Mesenchymal stem cell (in vitro differentiated cells and primary cell): ENCODE data around the gene NPAS2.

Source experiments
- DNase-seq: peaks from one replicate; pipeline ENCODE4 v3.0.0-alpha.2; 2013
- H2AFZ ChIP-seq: one replicate; pipeline ENCODE4 v1.6.1; 2013; ENCODE audit warnings: low read depth, mild to moderate bottlenecking, control low read depth, inconsistent platforms, low read length, moderate library complexity
- H2AK5ac ChIP-seq: 2 replicates; pipeline ENCODE4 v1.6.1; 2013; ENCODE audit warnings: low read length, moderate library complexity, mild to moderate bottlenecking, inconsistent platforms; ENCODE audit not compliant: severe bottlenecking
- H2BK120ac ChIP-seq: one replicate; pipeline ENCODE4 v1.6.1; 2013; ENCODE audit warnings: low read depth, mild to moderate bottlenecking, inconsistent platforms, low read length, moderate library complexity
- H2BK12ac ChIP-seq, 2 experiments: one replicate each; pipeline ENCODE4 v1.6.1; 2013; ENCODE audit warnings: inconsistent platforms in 2 of 2, low read length in 2 of 2, mild to moderate bottlenecking in 2 of 2, moderate library complexity in 2 of 2, control low read depth in 1 of 2
- H2BK15ac ChIP-seq: one replicate; pipeline ENCODE4 v1.6.1; 2013; ENCODE audit warnings: mild to moderate bottlenecking, low read depth, inconsistent platforms; ENCODE audit not compliant: poor library complexity, severe bottlenecking
- H2BK5ac ChIP-seq: 2 replicates; pipeline ENCODE4 v1.6.1; 2013; ENCODE audit warnings: low read depth, mild to moderate bottlenecking, low read length, control low read depth, inconsistent platforms; ENCODE audit not compliant: poor library complexity, severe bottlenecking
- H3K14ac ChIP-seq, 2 experiments: one replicate each; pipeline ENCODE4 v1.6.1; 2013; ENCODE audit warnings: inconsistent platforms in 2 of 2, low read length in 2 of 2, control low read depth in 1 of 2, mild to moderate bottlenecking in 1 of 2, moderate library complexity in 1 of 2
- H3K18ac ChIP-seq, 2 experiments: one replicate each; pipeline ENCODE4 v1.6.1; 2013; ENCODE audit warnings: inconsistent platforms in 2 of 2, low read length in 2 of 2, control low read depth in 1 of 2, low read depth in 1 of 2, mild to moderate bottlenecking in 1 of 2
- H3K23ac ChIP-seq, 2 experiments: one replicate each; pipeline ENCODE4 v1.6.1; 2013; ENCODE audit warnings: inconsistent platforms in 2 of 2, low read length in 2 of 2, mild to moderate bottlenecking in 2 of 2, moderate library complexity in 2 of 2, control low read depth in 1 of 2
- H3K27ac ChIP-seq: 2 replicates; pipeline ENCODE4 v1.5.1; 2013; ENCODE audit warnings: mild to moderate bottlenecking, moderate library complexity, low read length, control low read depth, inconsistent platforms; ENCODE audit not compliant: poor library complexity, severe bottlenecking
- H3K27me3 ChIP-seq, 2 experiments: 2 replicates each; pipeline versions ENCODE4 v1.6.1 to v1.7.0; 2013; ENCODE audit warnings: low read length in 2 of 2, mild to moderate bottlenecking in 2 of 2, moderate library complexity in 2 of 2, control low read depth in 1 of 2, inconsistent platforms in 1 of 2; ENCODE audit not compliant: control insufficient read depth in 1 of 2, insufficient read depth in 1 of 2
- H3K36me3 ChIP-seq, 2 experiments: 2 replicates each; pipeline versions ENCODE4 v1.6.1 to v1.7.0; 2013; ENCODE audit warnings: low read length in 2 of 2, control low read depth in 1 of 2, inconsistent platforms in 1 of 2, low read depth in 1 of 2, mild to moderate bottlenecking in 1 of 2; ENCODE audit not compliant: insufficient read depth in 2 of 2, control insufficient read depth in 1 of 2
- H3K4ac ChIP-seq, 2 experiments: one replicate each; pipeline ENCODE4 v1.6.1; 2013; ENCODE audit warnings: inconsistent platforms in 2 of 2, low read length in 2 of 2, mild to moderate bottlenecking in 2 of 2, moderate library complexity in 2 of 2, control low read depth in 1 of 2, low read depth in 1 of 2
- H3K4me1 ChIP-seq: 2 replicates; pipeline ENCODE4 v1.6.1; 2013; ENCODE audit warnings: low read depth, low read length, control low read depth; ENCODE audit not compliant: control insufficient read depth, insufficient read depth
- H3K4me2 ChIP-seq: 2 replicates; pipeline ENCODE4 v1.6.1; 2013; ENCODE audit warnings: low read length, mild to moderate bottlenecking, inconsistent platforms; ENCODE audit not compliant: poor library complexity, severe bottlenecking
- H3K4me3 ChIP-seq, 2 experiments: 2 replicates each; pipeline versions ENCODE4 v1.5.1 to v1.7.0; 2013; ENCODE audit warnings: low read length in 2 of 2, mild to moderate bottlenecking in 2 of 2, control low read depth in 1 of 2, low read depth in 1 of 2; ENCODE audit not compliant: insufficient read depth in 1 of 2
- H3K79me1 ChIP-seq: replicated peaks from 2 replicates; pipeline ENCODE4 v1.6.1; 2013; ENCODE audit warnings: mild to moderate bottlenecking, control low read depth, low read length, inconsistent platforms; ENCODE audit not compliant: poor library complexity, severe bottlenecking
- H3K9ac ChIP-seq: 2 replicates; pipeline ENCODE4 v1.7.0; 2013; ENCODE audit warnings: mild to moderate bottlenecking, low read length, moderate library complexity
- H3K9me3 ChIP-seq: 2 replicates; pipeline ENCODE4 v1.7.0; 2013; ENCODE audit warnings: mild to moderate bottlenecking, low read length; ENCODE audit not compliant: control insufficient read depth
- H4K8ac ChIP-seq: one replicate; pipeline ENCODE4 v1.6.1; 2013; ENCODE audit warnings: inconsistent platforms, mild to moderate bottlenecking, low read length, moderate library complexity
- H4K91ac ChIP-seq: one replicate; pipeline ENCODE4 v1.6.1; 2013; ENCODE audit warnings: mild to moderate bottlenecking, low read length, inconsistent platforms
- WGBS: methylation state at CpG from one replicate; pipeline ENCODE4 v1.1.7; 2013; ENCODE audit warnings: mixed read lengths; 5-methylcytosine and 5-hydroxymethylcytosine counted together

NPAS2 gene

DNA sequence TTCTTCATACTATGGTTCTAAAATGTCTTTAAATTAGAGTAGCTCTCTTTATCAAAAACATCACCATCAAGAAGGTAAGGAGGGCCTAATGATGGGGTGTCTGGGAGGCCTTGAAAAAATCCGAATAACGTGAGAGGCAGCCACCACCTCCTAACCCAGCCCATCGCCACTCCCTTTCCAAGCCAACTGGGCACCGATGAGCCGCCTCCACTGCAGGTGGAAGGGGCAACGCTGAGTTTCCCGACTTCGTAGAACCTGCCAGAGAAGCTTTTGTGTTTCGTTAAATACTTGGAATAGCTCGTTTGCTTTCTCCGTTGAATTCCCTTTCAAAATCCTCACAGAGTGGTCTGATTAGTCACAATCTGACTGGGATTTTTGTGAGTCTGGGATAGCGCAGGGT is 160.1 kb downstream of the NPAS2 start:
- Histone ChIP-seq H3K18ac (no peak overlapping the region), H2BK120ac (no peak overlapping the region), H3K4me3 (no peak overlapping the region), H3K4me1 (peaks cover 20% of the 10 kb centered on the region), H2AFZ (no peak overlapping the region), H2BK12ac (no peak overlapping the region), H4K8ac (no peak overlapping the region), H3K4me2 (no peak overlapping the region), H2AK5ac (no peak overlapping the region), H3K36me3 (peaks cover 2 to 42% of the 10 kb centered on the region in 2 experiments), H3K9ac (no peak overlapping the region), H3K23ac (no peak overlapping the region), H3K9me3 (no peaks in the 10 kb centered on the region), H3K14ac (no peak overlapping the region), H2BK5ac (no peak overlapping the region), H3K4ac (no peak overlapping the region), H4K91ac (no peak overlapping the region), H3K79me1 (no peaks in the 10 kb centered on the region), H3K27ac (no peak overlapping the region), H2BK15ac (no peak overlapping the region), H3K27me3 (peaks cover 0 to 3% of the 10 kb centered on the region in 2 experiments)
- 91% methylated on average over 12 of the region's 12 CpGs for WGBS
- DNase-seq, result no peak

DNA sequence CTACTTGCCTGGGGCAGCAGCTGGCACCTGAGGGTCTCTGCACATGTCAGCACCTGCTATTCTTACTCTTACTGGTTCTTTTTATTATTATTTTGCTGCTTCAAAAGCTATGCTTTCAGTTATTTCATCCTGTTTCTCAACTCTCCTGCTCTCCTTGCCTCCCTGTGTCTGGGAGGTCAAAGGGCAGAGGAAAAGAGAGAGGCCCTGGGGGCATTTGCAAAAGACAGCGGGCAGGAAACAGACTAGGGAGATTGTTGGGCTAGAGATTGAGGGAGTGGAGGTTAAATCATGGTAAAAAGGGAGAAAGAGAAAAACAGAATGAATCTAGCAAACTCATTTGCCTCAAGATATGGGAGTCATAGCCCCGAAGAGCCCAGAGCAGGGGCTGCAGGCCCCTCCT is 161.1 kb downstream of the NPAS2 start:
- H2BK120ac ChIP-seq, result peak overlapping the region; percentile 55
- H3K9ac ChIP-seq, result no peak overlapping the region
- H3K27ac ChIP-seq, result no peak overlapping the region
- H3K4me3 ChIP-seq, result no peak overlapping the region
- no peak for DNase-seq
- no peak overlapping the region for H2AK5ac ChIP-seq
- no peak overlapping the region for H2BK5ac ChIP-seq
- no peak overlapping the region for H2BK12ac ChIP-seq
- peak overlapping the region in 1 of 2 experiments; percentile 29 for H3K18ac ChIP-seq
- WGBS, result 15% methylated on average over 2 of the region's 2 CpGs
- H3K4me2 ChIP-seq, result no peak overlapping the region
- no peak overlapping the region for H4K91ac ChIP-seq
- no peaks in the 10 kb centered on the region for H3K79me1 ChIP-seq
- H2AFZ ChIP-seq, result no peak overlapping the region
- H3K36me3 ChIP-seq, result peaks cover 2 to 33% of the 10 kb centered on the region in 2 experiments
- no peak overlapping the region for H3K4ac ChIP-seq
- no peak overlapping the region for H2BK15ac ChIP-seq
- H4K8ac ChIP-seq, result no peak overlapping the region
- no peaks in the 10 kb centered on the region for H3K9me3 ChIP-seq
- no peak overlapping the region for H3K23ac ChIP-seq
- H3K27me3 ChIP-seq, result peaks cover 0 to 3% of the 10 kb centered on the region in 2 experiments
- no peak overlapping the region for H3K14ac ChIP-seq
- peaks cover 20% of the 10 kb centered on the region for H3K4me1 ChIP-seq

DNA sequence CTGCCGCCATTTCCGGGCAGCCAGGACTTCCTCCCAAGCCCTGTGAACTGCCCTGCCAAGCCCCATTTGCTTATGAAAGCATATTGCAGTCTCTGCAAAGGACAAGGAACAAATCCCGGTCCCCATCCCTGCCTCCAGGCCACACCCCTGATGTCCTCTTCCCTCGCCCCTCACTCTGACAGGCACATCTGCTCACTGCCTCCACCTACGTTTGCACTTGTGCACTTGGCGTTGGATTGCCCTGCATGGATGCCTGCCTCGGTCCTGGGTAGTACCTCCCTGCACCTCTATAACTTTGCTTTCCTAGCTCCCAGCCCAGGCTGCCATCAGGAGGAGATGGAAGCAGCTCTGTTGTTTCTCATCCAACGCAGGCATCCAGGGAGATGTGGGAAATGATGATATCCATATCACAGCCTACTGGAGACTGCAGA is 162.5 kb downstream of the NPAS2 start:
- no peaks in the 10 kb centered on the region for H3K79me1 ChIP-seq
- no peak overlapping the region for H3K18ac ChIP-seq
- no peak overlapping the region for H2BK15ac ChIP-seq
- no peak overlapping the region for H3K9ac ChIP-seq
- peaks cover 9% of the 10 kb centered on the region for H3K4me1 ChIP-seq
- no peak overlapping the region for H3K27ac ChIP-seq
- H4K8ac ChIP-seq, result no peak overlapping the region
- no peak overlapping the region for H2AFZ ChIP-seq
- no peak overlapping the region for H3K14ac ChIP-seq
- H2BK12ac ChIP-seq, result no peak overlapping the region
- H3K23ac ChIP-seq, result no peak overlapping the region
- H2BK120ac ChIP-seq, result no peak overlapping the region
- H4K91ac ChIP-seq, result no peak overlapping the region
- H3K4me2 ChIP-seq, result no peak overlapping the region
- no peak overlapping the region for H2BK5ac ChIP-seq
- 90% methylated on average over 8 of the region's 8 CpGs for WGBS
- H3K36me3 ChIP-seq, result peaks cover 2 to 23% of the 10 kb centered on the region in 2 experiments
- no peak overlapping the region for H3K4ac ChIP-seq
- peaks cover 0 to 3% of the 10 kb centered on the region in 2 experiments for H3K27me3 ChIP-seq
- H3K9me3 ChIP-seq, result no peaks in the 10 kb centered on the region
- H2AK5ac ChIP-seq, result no peak overlapping the region
- no peak for DNase-seq
- H3K4me3 ChIP-seq, result no peak overlapping the region

DNA sequence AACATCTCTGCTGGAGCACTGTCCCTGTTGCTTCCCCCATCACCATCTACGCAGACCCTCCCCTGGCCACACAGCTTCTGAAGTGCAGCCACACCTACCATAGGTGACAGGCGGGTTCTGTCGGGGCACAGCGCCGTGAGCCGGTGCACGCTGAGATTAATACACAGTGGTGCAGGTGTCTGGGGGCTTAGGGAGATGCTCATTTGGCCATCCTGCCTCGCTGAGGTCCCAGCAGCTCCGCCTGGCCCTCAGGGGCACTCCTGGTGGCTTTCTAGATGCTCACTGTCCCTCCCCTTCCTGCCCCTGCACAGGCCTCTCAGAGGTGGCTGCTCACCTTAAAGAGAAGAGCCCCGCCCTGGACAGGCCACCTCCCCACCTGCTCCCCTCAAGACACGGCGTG is 163.3 kb downstream of the NPAS2 start:
- Histone ChIP-seq H2BK15ac (peak overlapping the region; percentile 26), H3K4ac (no peak overlapping the region), H3K9me3 (no peaks in the 10 kb centered on the region), H3K4me2 (no peak overlapping the region), H2AK5ac (no peak overlapping the region), H4K8ac (no peak overlapping the region), H3K18ac (no peak overlapping the region), H2BK5ac (no peak overlapping the region), H2BK12ac (no peak overlapping the region), H3K27me3 (peaks cover 0 to 3% of the 10 kb centered on the region in 2 experiments), H3K79me1 (no peaks in the 10 kb centered on the region), H2BK120ac (no peak overlapping the region), H3K27ac (no peak overlapping the region), H3K36me3 (peaks cover 2 to 25% of the 10 kb centered on the region in 2 experiments), H3K4me1 (peaks cover 6% of the 10 kb centered on the region), H3K9ac (no peak overlapping the region), H3K4me3 (no peak overlapping the region), H2AFZ (no peak overlapping the region), H3K23ac (no peak overlapping the region), H3K14ac (no peak overlapping the region), H4K91ac (peak overlapping the region; percentile 2)
- DNase-seq, result no peak
- 96% methylated on average over 12 of the region's 12 CpGs for WGBS
